CD4-positive, alpha-beta memory T cell (primary cell): ENCODE data around the gene MKRN2OS. TPM values are rescaled to one million over a fixed set of nuclear protein-coding genes. Genes with fewer than 3 reads are reported as not detected.

Source experiments
- CTCF ChIA-PET: fragments of 350-600 bp; sonication (Branson Sonifier 250); formaldehyde crosslinking; loops from one replicate; lab custom pipeline; 2021; ENCODE audit warnings: inconsistent platforms; ENCODE audit not compliant: partially characterized antibody; lab: Charles Lee
- POLR2A ChIA-PET: fragments of 350-600 bp; sonication (Branson Sonifier 250); formaldehyde crosslinking; loops from one replicate; lab custom pipeline; 2021; ENCODE audit not compliant: partially characterized antibody; lab: Charles Lee
- DNase-seq, 5 donors: peaks; one replicate each; pipeline versions ENCODE4 v3.0.0 to v3.0.0-alpha.2; 2020 to 2022; ENCODE audit warnings: mixed read lengths in 1 of 5
- H3K27ac ChIP-seq: one replicate; pipeline ENCODE4 v1.7.0; 2013; ENCODE audit warnings: low read depth, low read length
- H3K27me3 ChIP-seq: 2 replicates; pipeline ENCODE4 v1.7.0; 2013; ENCODE audit warnings: mild to moderate bottlenecking, low read length, moderate library complexity; ENCODE audit not compliant: insufficient read depth
- H3K36me3 ChIP-seq: 2 replicates; pipeline ENCODE4 v1.7.0; 2013; ENCODE audit warnings: mild to moderate bottlenecking, low read length, moderate library complexity; ENCODE audit not compliant: insufficient read depth
- H3K4me1 ChIP-seq: 2 replicates; pipeline ENCODE4 v1.7.0; 2013; ENCODE audit warnings: mild to moderate bottlenecking, low read length, moderate library complexity; ENCODE audit not compliant: insufficient read depth
- H3K4me3 ChIP-seq, 2 donors: one replicate each; pipeline ENCODE4 v1.7.0; 2013; ENCODE audit warnings: low read length in 2 of 2, mild to moderate bottlenecking in 1 of 2
- H3K9me3 ChIP-seq, 2 donors: one replicate each; pipeline ENCODE4 v1.7.0; 2013; ENCODE audit warnings: low read length in 2 of 2, control low read depth in 1 of 2; ENCODE audit not compliant: control insufficient read depth in 1 of 2
- H3K27ac Mint-ChIP-seq, 7 donors: one replicate each; pipeline ENCODE4 v1.8.0; 2020 to 2021; ENCODE audit warnings: mixed read lengths in 7 of 7, mild to moderate bottlenecking in 6 of 7, inconsistent platforms in 3 of 7, moderate library complexity in 3 of 7
- H3K27me3 Mint-ChIP-seq, 2 donors: one replicate each; pipeline ENCODE4 v1.8.0; 2020 to 2021; ENCODE audit warnings: mixed read lengths in 2 of 2
- H3K36me3 Mint-ChIP-seq, 2 donors: one replicate each; pipeline ENCODE4 v1.8.0; 2020 to 2021; ENCODE audit warnings: mixed read lengths in 2 of 2, inconsistent platforms in 1 of 2, mild to moderate bottlenecking in 1 of 2
- H3K4me1 Mint-ChIP-seq, 4 donors: one replicate each; pipeline ENCODE4 v1.8.0; 2020 to 2021; ENCODE audit warnings: mixed read lengths in 4 of 4, mild to moderate bottlenecking in 1 of 4
- H3K4me3 Mint-ChIP-seq, 8 donors: one replicate each; pipeline ENCODE4 v1.8.0; 2020 to 2021; ENCODE audit warnings: mixed read lengths in 8 of 8, mild to moderate bottlenecking in 7 of 8, moderate library complexity in 6 of 8, inconsistent platforms in 3 of 8
- H3K9me3 Mint-ChIP-seq, 8 donors: one replicate each; pipeline ENCODE4 v1.8.0; 2020 to 2021; ENCODE audit warnings: mixed read lengths in 8 of 8, mild to moderate bottlenecking in 5 of 8, inconsistent platforms in 3 of 8, moderate library complexity in 1 of 8
- intact Hi-C: fragments of 100-400 bp; cut with micrococcal nuclease; formaldehyde crosslinking; loops from one replicate; pipeline ENCODE4 v1.15.1; 2023
- polyA plus RNA-seq, 2 donors: library from polyadenylated mRNA; unstranded; fragments of 300-500 nt; fragmentation: Illumina TruSeq; gene quantifications; one replicate each; pipeline ENCODE4 v1.2.3, GENCODE V29; 2021
- total RNA-seq, 2 experiments: library from RNA; stranded (reverse); gene quantifications; one replicate each; pipeline ENCODE4 v1.2.3, GENCODE V29; 2021

Gene MKRN2OS
- total and polyA plus RNA-seq, 4 experiments from 2014 or later, result not detected

DNA sequence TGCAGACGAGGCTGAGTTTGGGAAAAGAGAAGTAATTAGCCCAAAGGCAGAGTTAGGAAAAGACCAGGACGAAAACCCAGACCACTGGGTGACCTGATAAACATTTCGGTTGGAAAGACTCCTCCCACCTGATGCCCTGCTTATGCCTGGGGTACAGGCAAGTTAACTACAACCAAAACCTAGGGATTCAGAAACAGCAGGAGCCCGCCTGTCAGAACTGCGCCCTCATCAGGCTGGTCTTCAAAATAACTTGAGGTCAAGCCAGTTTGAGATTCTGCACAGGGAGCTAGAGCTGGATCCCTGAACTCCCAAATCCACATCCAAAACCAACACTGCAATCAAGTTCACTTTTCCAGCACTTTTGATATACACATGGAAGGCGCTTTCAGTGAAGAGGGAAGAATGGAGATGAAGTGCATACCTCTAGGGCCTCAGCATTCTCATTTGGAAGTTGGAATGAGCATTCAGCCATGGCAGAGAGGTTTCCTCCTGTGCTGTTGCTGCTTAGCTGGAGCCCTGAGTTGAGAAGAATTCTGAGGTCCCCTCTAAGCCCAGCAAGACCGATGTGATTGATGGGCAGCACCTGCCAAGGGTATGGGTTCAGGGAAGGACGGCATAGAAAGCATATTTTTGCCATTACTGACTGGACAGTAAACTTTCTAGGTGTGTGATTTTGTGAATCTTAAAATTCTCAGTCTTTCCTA is 49.4 kb downstream of the MKRN2OS start:
- no peaks in the 10 kb centered on the region for H3K4me1 ChIP-seq
- Mint-ChIP-seq H3K4me3 (no peak overlapping the region), H3K27me3 (no peaks in the 10 kb centered on the region), H3K4me1 (peaks cover 0 to 3% (median 0%) of the 10 kb centered on the region in 4 donors), H3K9me3 (no peaks in the 10 kb centered on the region), H3K27ac (no peak overlapping the region), H3K36me3 (peaks cover 57 to 67% of the 10 kb centered on the region in 2 donors)
- no peak overlapping the region for H3K4me3 ChIP-seq
- DNase-seq, result no peak
- intact Hi-C loops, result no loop called here
- H3K36me3 ChIP-seq, result peaks cover 15% of the 10 kb centered on the region
- H3K27ac ChIP-seq, result no peak overlapping the region
- POLR2A ChIA-PET, result no interaction called here
- H3K27me3 ChIP-seq, result no peaks in the 10 kb centered on the region
- no peaks in the 10 kb centered on the region for H3K9me3 ChIP-seq
- CTCF ChIA-PET, result interaction anchor here (0.9 to 1.2 kb wide), 2 partner anchors 12 to 16 kb away, joined by 3 to 5 read pairs; partner anchors contain the start of gene TSEN2

DNA sequence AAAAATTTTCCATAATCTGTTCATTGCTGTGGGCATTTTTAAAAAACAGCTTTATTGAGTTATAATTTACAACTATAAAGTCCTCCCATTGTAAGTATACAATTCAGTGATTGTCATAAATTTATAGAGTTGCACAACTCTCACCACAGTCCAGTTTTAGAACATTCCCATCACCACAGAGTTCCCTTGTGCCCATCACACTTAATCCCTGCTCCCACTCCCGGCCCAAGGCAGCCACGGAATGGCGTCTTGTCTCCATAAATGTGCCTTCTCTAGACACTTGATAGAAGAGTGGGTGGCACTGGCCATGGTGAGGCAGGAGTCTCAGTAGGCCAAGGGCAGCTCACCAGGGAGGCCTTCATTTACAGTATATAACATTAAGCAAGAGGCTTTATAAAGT is 54.8 kb downstream of the MKRN2OS start:
- peaks cover 6 to 15% (median 10%) of the 10 kb centered on the region in 4 donors for H3K4me1 Mint-ChIP-seq
- intact Hi-C loops, result no loop called here
- no peak overlapping the region for H3K27ac Mint-ChIP-seq

DNA sequence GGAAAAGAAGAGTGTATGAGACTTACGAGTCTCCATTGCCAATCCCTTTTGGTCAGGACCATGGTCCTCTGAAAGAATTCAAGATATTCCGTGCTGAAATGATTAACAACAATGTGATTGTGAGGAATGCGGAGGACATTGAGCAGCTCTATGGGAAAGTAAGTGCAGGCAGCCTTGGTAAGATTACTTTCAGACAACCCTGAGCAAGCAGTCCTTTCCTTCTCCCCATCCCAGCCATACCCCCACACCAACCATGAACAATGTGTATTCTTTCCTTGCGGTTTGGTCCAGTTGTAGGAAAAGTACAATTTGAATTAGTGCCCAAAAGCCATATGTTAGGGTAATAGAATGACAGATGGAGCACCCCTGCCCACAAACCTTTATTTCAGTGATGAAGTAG is 55.5 kb downstream of the MKRN2OS start:
- H3K9me3 ChIP-seq, result no peaks in the 10 kb centered on the region
- Mint-ChIP-seq H3K27ac (no peak overlapping the region), H3K4me1 (peaks cover 10 to 22% (median 17%) of the 10 kb centered on the region in 4 donors), H3K9me3 (no peaks in the 10 kb centered on the region), H3K27me3 (no peaks in the 10 kb centered on the region), H3K4me3 (no peak overlapping the region), H3K36me3 (peaks cover 31 to 32% of the 10 kb centered on the region in 2 donors)
- CTCF ChIA-PET, result interaction anchor here (1.6 kb wide), 1 partner anchor 10 kb away, joined by 3 read pairs; no protein-coding TSS in a partner anchor
- H3K27ac ChIP-seq, result no peak overlapping the region
- H3K36me3 ChIP-seq, result peaks cover 3% of the 10 kb centered on the region
- intact Hi-C loops, result no loop called here
- POLR2A ChIA-PET, result no interaction called here
- no peak overlapping the region for H3K4me3 ChIP-seq
- DNase-seq, result no peak
- peaks cover 9% of the 10 kb centered on the region for H3K4me1 ChIP-seq
- H3K27me3 ChIP-seq, result no peaks in the 10 kb centered on the region

More for the DNA sequence above, 54.8 kb downstream of the MKRN2OS start:
- ChIA-PET CTCF (interaction anchor here (1.6 kb wide), 1 partner anchor 11 kb away, joined by 3 read pairs; no protein-coding TSS in a partner anchor), POLR2A (no interaction called here)
- H3K27me3 Mint-ChIP-seq, result no peaks in the 10 kb centered on the region
- DNase-seq, result no peak
- H3K27ac ChIP-seq, result no peak overlapping the region
- no peak overlapping the region for H3K4me3 Mint-ChIP-seq
- H3K4me1 ChIP-seq, result peaks cover 1% of the 10 kb centered on the region
- no peaks in the 10 kb centered on the region for H3K27me3 ChIP-seq
- H3K9me3 Mint-ChIP-seq, result no peaks in the 10 kb centered on the region
- H3K36me3 Mint-ChIP-seq, result peaks cover 35 to 38% of the 10 kb centered on the region in 2 donors
- H3K36me3 ChIP-seq, result peaks cover 3% of the 10 kb centered on the region
- no peaks in the 10 kb centered on the region for H3K9me3 ChIP-seq
- no peak overlapping the region for H3K4me3 ChIP-seq

Other genes with a start within 250 kb of the MKRN2OS start
- 10 to 100 TPM; 18.5 to 19.6 TPM for gene TSEN2, start 61.0 kb downstream of the MKRN2OS start, total RNA-seq
- 10 to 100 TPM; 11.2 to 13.9 TPM for gene TSEN2, start 61.0 kb downstream of the MKRN2OS start, polyA plus RNA-seq
- 10 to 100 TPM; 31.7 to 32.0 TPM for gene MKRN2, start 11.6 kb upstream of the MKRN2OS start, total RNA-seq
- 10 to 100 TPM; 43.0 to 60.3 TPM for gene MKRN2, start 11.6 kb upstream of the MKRN2OS start, polyA plus RNA-seq
- 100 to 1,000 TPM; 116 to 120 TPM for gene RAF1, start 118.6 kb upstream of the MKRN2OS start, total RNA-seq
- gene RAF1, start 118.6 kb upstream of the MKRN2OS start, polyA plus RNA-seq, result 10 to 100 TPM; 54.1 to 74.0 TPM
- gene TMEM40, start 213.8 kb upstream of the MKRN2OS start, total RNA-seq, result not detected
- gene TMEM40, start 213.8 kb upstream of the MKRN2OS start, polyA plus RNA-seq, result not detected